ENCODE results near the gene TM4SF1. TPM values are rescaled to one million over a fixed set of nuclear protein-coding genes. Genes with fewer than 3 reads are reported as not detected.
A peak's percentile ranks its signal among the peaks of the same experiment; 100 is the strongest.

TM4SF1 gene
- total and polyA plus RNA-seq, 2 experiments from 2014 or later, result 0.10 to 0.74 TPM

- no peak for TF ChIP-seq ETS1 (IDR thresholded peaks at IDR 0.05)
These were observed 20.1 kb upstream of the TM4SF1 start (continued) for GRCh38 chr3:149397528-149397927.

DNA sequence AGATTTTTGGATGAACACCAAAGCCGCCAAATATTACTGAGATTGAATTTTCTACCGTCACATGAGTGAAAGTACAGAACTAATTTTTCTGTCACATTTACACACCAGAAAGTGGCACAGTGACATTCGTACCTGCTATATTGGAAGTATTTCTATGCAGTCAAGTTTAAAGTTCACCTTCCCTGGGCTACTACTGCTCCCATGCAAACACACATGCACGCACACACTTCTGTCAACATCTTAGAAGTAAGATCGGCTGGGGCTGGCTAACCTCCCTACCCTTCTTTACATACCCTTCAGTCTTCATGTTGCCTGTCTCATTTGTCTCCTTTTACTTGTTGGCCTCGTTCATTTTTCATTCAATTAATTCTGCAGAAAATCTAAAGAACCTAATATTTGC lies 19.0 kb upstream of the TM4SF1 start:
- Histone ChIP-seq H3K79me2 (replicated peaks; ENCODE audit: insufficient read depth) (no peaks in the 10 kb centered on the region), H3K4me2 (no peak overlapping the region), H4K20me1 (replicated peaks; ENCODE audit: insufficient read depth) (no peaks in the 10 kb centered on the region), H3K9me2 (ENCODE audit: insufficient read depth) (no peaks in the 10 kb centered on the region), H3F3A (replicated peaks; ENCODE audit: low read depth) (no peaks in the 10 kb centered on the region), H3K36me3 (ENCODE audit: insufficient read depth) (no peaks in the 10 kb centered on the region), H2AFZ (peak overlapping the region; percentile 33), H3K4me3 (no peak overlapping the region), H3K27me3 (ENCODE audit: insufficient read depth) (no peaks in the 10 kb centered on the region), H3K27ac (ENCODE audit: low read depth) (no peak overlapping the region), H3K4me1 (ENCODE audit: insufficient read depth) (no peaks in the 10 kb centered on the region)
- H3K9me3 Mint-ChIP-seq, result no peaks in the 10 kb centered on the region
- H3K27me3 Mint-ChIP-seq (ENCODE audit: insufficient read depth, low read depth, poor library complexity), result no peaks in the 10 kb centered on the region
- H3K27ac Mint-ChIP-seq, result no peak overlapping the region
- ATAC-seq (no peak), DNase-seq (ENCODE audit: low spot score) (no peak)
- H3K4me3 Mint-ChIP-seq, result no peak overlapping the region
- H3K36me3 Mint-ChIP-seq (ENCODE audit: low read depth), result no peaks in the 10 kb centered on the region
- no peaks in the 10 kb centered on the region for H3K4me1 Mint-ChIP-seq
- TF ChIP-seq ETS1 (IDR thresholded peaks at IDR 0.05) (no peak), POLR2AphosphoS5 (IDR thresholded peaks at IDR 0.05; ENCODE audit: low read depth) (no peak), REST (IDR thresholded peaks at IDR 0.05; ENCODE audit: unreplicated experiment) (no peak), STAT1 (IDR thresholded peaks at IDR 0.05; ENCODE audit: unreplicated experiment) (no peak), JUNB (IDR thresholded peaks at IDR 0.05; ENCODE audit: unreplicated experiment) (no peak), CTCF (conservative IDR thresholded peaks at IDR 0.05; ENCODE audit: low read depth in 2 of 2) (no peak), ZNF114 (CRISPR knock-in tag; IDR thresholded peaks at IDR 0.05) (no peak), ZNF331 (CRISPR knock-in tag; IDR thresholded peaks at IDR 0.05; ENCODE audit: low read depth) (no peak), EZH2 (IDR thresholded peaks at IDR 0.05; ENCODE audit: low read depth, unreplicated experiment) (no peak), EZH2phosphoT487 (IDR thresholded peaks at IDR 0.05; ENCODE audit: unreplicated experiment) (no peak), NANOG (IDR thresholded peaks at IDR 0.05; ENCODE audit: borderline replicate concordance) (no peak)
- TF ChIP-seq, protein P1, sequence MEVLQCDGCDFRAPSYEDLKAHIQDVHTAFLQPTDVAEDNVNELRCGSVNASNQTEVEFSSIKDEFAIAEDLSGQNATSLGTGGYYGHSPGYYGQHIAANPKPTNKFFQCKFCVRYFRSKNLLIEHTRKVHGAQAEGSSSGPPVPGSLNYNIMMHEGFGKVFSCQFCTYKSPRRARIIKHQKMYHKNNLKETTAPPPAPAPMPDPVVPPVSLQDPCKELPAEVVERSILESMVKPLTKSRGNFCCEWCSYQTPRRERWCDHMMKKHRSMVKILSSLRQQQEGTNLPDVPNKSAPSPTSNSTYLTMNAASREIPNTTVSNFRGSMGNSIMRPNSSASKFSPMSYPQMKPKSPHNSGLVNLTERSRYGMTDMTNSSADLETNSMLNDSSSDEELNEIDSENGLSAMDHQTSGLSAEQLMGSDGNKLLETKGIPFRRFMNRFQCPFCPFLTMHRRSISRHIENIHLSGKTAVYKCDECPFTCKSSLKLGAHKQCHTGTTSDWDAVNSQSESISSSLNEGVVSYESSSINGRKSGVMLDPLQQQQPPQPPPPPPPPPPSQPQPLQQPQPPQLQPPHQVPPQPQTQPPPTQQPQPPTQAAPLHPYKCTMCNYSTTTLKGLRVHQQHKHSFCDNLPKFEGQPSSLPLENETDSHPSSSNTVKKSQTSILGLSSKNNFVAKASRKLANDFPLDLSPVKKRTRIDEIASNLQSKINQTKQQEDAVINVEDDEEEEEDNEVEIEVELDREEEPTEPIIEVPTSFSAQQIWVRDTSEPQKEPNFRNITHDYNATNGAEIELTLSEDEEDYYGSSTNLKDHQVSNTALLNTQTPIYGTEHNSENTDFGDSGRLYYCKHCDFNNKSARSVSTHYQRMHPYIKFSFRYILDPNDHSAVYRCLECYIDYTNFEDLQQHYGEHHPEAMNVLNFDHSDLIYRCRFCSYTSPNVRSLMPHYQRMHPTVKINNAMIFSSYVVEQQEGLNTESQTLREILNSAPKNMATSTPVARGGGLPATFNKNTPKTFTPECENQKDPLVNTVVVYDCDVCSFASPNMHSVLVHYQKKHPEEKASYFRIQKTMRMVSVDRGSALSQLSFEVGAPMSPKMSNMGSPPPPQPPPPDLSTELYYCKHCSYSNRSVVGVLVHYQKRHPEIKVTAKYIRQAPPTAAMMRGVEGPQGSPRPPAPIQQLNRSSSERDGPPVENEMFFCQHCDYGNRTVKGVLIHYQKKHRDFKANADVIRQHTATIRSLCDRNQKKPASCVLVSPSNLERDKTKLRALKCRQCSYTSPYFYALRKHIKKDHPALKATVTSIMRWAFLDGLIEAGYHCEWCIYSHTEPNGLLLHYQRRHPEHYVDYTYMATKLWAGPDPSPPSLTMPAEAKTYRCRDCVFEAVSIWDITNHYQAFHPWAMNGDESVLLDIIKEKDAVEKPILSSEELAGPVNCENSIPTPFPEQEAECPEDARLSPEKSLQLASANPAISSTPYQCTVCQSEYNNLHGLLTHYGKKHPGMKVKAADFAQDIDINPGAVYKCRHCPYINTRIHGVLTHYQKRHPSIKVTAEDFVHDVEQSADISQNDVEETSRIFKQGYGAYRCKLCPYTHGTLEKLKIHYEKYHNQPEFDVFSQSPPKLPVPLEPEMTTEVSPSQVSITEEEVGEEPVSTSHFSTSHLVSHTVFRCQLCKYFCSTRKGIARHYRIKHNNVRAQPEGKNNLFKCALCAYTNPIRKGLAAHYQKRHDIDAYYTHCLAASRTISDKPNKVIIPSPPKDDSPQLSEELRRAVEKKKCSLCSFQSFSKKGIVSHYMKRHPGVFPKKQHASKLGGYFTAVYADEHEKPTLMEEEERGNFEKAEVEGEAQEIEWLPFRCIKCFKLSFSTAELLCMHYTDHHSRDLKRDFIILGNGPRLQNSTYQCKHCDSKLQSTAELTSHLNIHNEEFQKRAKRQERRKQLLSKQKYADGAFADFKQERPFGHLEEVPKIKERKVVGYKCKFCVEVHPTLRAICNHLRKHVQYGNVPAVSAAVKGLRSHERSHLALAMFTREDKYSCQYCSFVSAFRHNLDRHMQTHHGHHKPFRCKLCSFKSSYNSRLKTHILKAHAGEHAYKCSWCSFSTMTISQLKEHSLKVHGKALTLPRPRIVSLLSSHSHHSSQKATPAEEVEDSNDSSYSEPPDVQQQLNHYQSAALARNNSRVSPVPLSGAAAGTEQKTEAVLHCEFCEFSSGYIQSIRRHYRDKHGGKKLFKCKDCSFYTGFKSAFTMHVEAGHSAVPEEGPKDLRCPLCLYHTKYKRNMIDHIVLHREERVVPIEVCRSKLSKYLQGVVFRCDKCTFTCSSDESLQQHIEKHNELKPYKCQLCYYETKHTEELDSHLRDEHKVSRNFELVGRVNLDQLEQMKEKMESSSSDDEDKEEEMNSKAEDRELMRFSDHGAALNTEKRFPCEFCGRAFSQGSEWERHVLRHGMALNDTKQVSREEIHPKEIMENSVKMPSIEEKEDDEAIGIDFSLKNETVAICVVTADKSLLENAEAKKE (CRISPR knock-in tag; IDR thresholded peaks at IDR 0.05), result no peak
